ENCODE results near the gene NLN.

- TF ChIP-seq TAF1 (CRISPR knock-in tag; IDR thresholded peaks at IDR 0.05) (no peak), MAX (IDR thresholded peaks at IDR 0.05) (no peak), YY1 (IDR thresholded peaks at IDR 0.05; ENCODE audit: insufficient read depth, insufficient replicate concordance, low read depth, low read length) (no peak), CTCF (CRISPR knock-in tag; IDR thresholded peaks at IDR 0.05) (no peak), AGO2 (optimal IDR thresholded peaks at IDR 0.05; ENCODE audit: low read depth, low read length) (no peak), ZFX (CRISPR knock-in tag; IDR thresholded peaks at IDR 0.05; ENCODE audit: low read depth) (no peak), ZNF121 (CRISPR knock-in tag; IDR thresholded peaks at IDR 0.05) (no peak)
Observed at GRCh38 chr5:65693121-65693520, 28.9 kb upstream of the NLN start.

All from HepG2 (cell line).